ENCODE data around the gene SLC34A1. TPM values are rescaled to one million over a fixed set of nuclear protein-coding genes. Genes with fewer than 3 reads are reported as not detected.

Gene SLC34A1
- total and polyA plus RNA-seq, 4 donors, result 0.23 to 1.0 (median 0.47) TPM

GRCh38 chr5:177409043-177409801 is 25.0 kb downstream of the SLC34A1 start, which contains the start of gene F12 (continued):
- TF ChIP-seq ZBTB33 (IDR thresholded peaks at IDR 0.05) (no peak), YY1 (IDR thresholded peaks at IDR 0.05) (peak; percentile 93), JUND (IDR thresholded peaks at IDR 0.05) (peak in 1 of 2 donors; percentile 87), NR2F2 (IDR thresholded peaks at IDR 0.05) (peak; percentile 72)

GRCh38 chr5:177410575-177410974 is 26.3 kb downstream of the SLC34A1 start:
- 89% methylated on average over 3 of the region's 3 CpGs for WGBS
- no peaks in the 10 kb centered on the region for H3K27me3 ChIP-seq (ENCODE audit: control insufficient read depth in 4 of 4, insufficient read depth in 4 of 4, low read length in 3 of 4)
- DNase-seq (ENCODE audit: low spot score), result no peak
- H3K4me1 ChIP-seq (ENCODE audit: control insufficient read depth in 4 of 4, insufficient read depth in 4 of 4, low read length in 3 of 4), result peaks cover 0 to 41% (median 25%) of the 10 kb centered on the region in 4 donors
- H3K9ac ChIP-seq (ENCODE audit: low read depth in 1 of 2, low read length in 2 of 2), result no peak overlapping the region
- TF ChIP-seq YY1 (IDR thresholded peaks at IDR 0.05), result no peak
- TF ChIP-seq CTCF (IDR thresholded peaks at IDR 0.05; ENCODE audit: low read depth, low read length, missing input control), result no peak
- TF ChIP-seq SP1 (IDR thresholded peaks at IDR 0.05), result no peak
- TF ChIP-seq RXRA (IDR thresholded peaks at IDR 0.05), result no peak
- no peak for TF ChIP-seq RAD21 (IDR thresholded peaks at IDR 0.05)
- no peak for TF ChIP-seq REST (IDR thresholded peaks at IDR 0.05)
- no peak overlapping the region for H3K27ac ChIP-seq (ENCODE audit: low read depth in 1 of 2, low read length in 2 of 2)
- no peaks in the 10 kb centered on the region for H3K9me3 ChIP-seq (ENCODE audit: control insufficient read depth in 4 of 4, low read length in 3 of 4)
- H3K36me3 ChIP-seq (ENCODE audit: control insufficient read depth in 4 of 4, insufficient read depth in 3 of 4, low read depth in 1 of 4, low read length in 3 of 4), result peaks cover 0 to 5% (median 0%) of the 10 kb centered on the region in 4 donors
- H3K4me3 ChIP-seq (ENCODE audit: low read depth in 1 of 3, low read length in 3 of 3), result no peak overlapping the region

- peaks cover 0 to 28% (median 21%) of the 10 kb centered on the region in 4 donors for H3K4me1 ChIP-seq (ENCODE audit: control insufficient read depth in 4 of 4, insufficient read depth in 4 of 4, low read length in 3 of 4)
- H3K4me3 ChIP-seq (ENCODE audit: low read depth in 1 of 3, low read length in 3 of 3), result peak overlapping the region; percentile 16 to 40 (median 26)
- TF ChIP-seq HNF4A (conservative IDR thresholded peaks at IDR 0.05) (peak; percentile 66 to 69), RXRA (IDR thresholded peaks at IDR 0.05) (peak; percentile 89 to 94), JUND (IDR thresholded peaks at IDR 0.05) (no peak), MAX (IDR thresholded peaks at IDR 0.05) (peak; percentile 41), SP1 (IDR thresholded peaks at IDR 0.05) (peak; percentile 50)
- H3K36me3 ChIP-seq (ENCODE audit: control insufficient read depth in 4 of 4, insufficient read depth in 3 of 4, low read depth in 1 of 4, low read length in 3 of 4), result no peaks in the 10 kb centered on the region
- DNase-seq (ENCODE audit: low spot score), result no peak
- 54% methylated on average over 8 of the region's 8 CpGs for WGBS
- H3K27ac ChIP-seq (ENCODE audit: low read depth in 1 of 2, low read length in 2 of 2), result peak overlapping the region; percentile 86 to 89
- H3K27me3 ChIP-seq (ENCODE audit: control insufficient read depth in 4 of 4, insufficient read depth in 4 of 4, low read length in 3 of 4), result no peaks in the 10 kb centered on the region
- H3K9me3 ChIP-seq (ENCODE audit: control insufficient read depth in 4 of 4, low read length in 3 of 4), result no peaks in the 10 kb centered on the region
- H3K9ac ChIP-seq (ENCODE audit: low read depth in 1 of 2, low read length in 2 of 2), result peak overlapping the region; percentile 28 to 48
Measured at GRCh38 chr5:177412603-177413233, 28.5 kb downstream of the SLC34A1 start.
